CD14-positive monocyte (primary cell): ENCODE results near the gene ARF6. TPM values are rescaled to one million over a fixed set of nuclear protein-coding genes. Genes with fewer than 3 reads are reported as not detected.

Source experiments
- DNase-seq, 3 donors: peaks; one replicate each; pipeline ENCODE4 v3.0.0-alpha.2; 2011 to 2022
- H2AFZ ChIP-seq: 2 replicates; pipeline ENCODE4 v1.6.0; 2012; ENCODE audit warnings: mild to moderate bottlenecking, low read depth, low read length, inconsistent platforms; ENCODE audit not compliant: insufficient read depth, poor library complexity, severe bottlenecking
- H3K27ac ChIP-seq, 2 donors: 1 replicate in 1 of 2; 2 replicates in 1 of 2; pipeline ENCODE4 v1.5.1; 2012 to 2013; ENCODE audit warnings: low read length in 2 of 2, control low read depth in 1 of 2, inconsistent platforms in 1 of 2, low read depth in 1 of 2, mild to moderate bottlenecking in 1 of 2
- H3K27me3 ChIP-seq, 2 donors: one replicate each; pipeline versions ENCODE4 v1.6.0 to v1.6.1; 2011 to 2013; ENCODE audit warnings: low read length in 2 of 2; ENCODE audit not compliant: control insufficient read depth in 2 of 2, insufficient read depth in 2 of 2
- H3K36me3 ChIP-seq, 2 donors: replicated peaks in 1 of 2; 1 replicate in 1 of 2; 2 replicates in 1 of 2; pipeline versions ENCODE4 v1.5.1 to v1.6.1; 2012 to 2013; ENCODE audit warnings: low read length in 2 of 2, control low read depth in 1 of 2, inconsistent platforms in 1 of 2, mild to moderate bottlenecking in 1 of 2; ENCODE audit not compliant: insufficient read depth in 2 of 2, control insufficient read depth in 1 of 2
- H3K4me1 ChIP-seq, 2 donors: 1 replicate in 1 of 2; 2 replicates in 1 of 2; pipeline versions ENCODE4 v1.5.1 to v1.6.1; 2012 to 2013; ENCODE audit warnings: low read length in 2 of 2, control low read depth in 1 of 2, inconsistent platforms in 1 of 2, mild to moderate bottlenecking in 1 of 2, moderate library complexity in 1 of 2; ENCODE audit not compliant: insufficient read depth in 2 of 2, control insufficient read depth in 1 of 2
- H3K4me2 ChIP-seq: replicated peaks from 2 replicates; pipeline ENCODE3; 2012; ENCODE audit warnings: low read length, moderate library complexity, mild to moderate bottlenecking; ENCODE audit not compliant: poor library complexity, severe bottlenecking; ENCODE audit errors: extremely low read depth
- H3K4me3 ChIP-seq, 3 experiments: fragments of 200-600 bp in 1 of 3; sonication (generic) in 1 of 3; replicated peaks in 1 of 3; 1 replicate in 2 of 3; 2 replicates in 1 of 3; pipeline ENCODE4 v1.5.1; 2011 to 2013; ENCODE audit warnings: low read length in 3 of 3, mild to moderate bottlenecking in 3 of 3, control low read depth in 2 of 3, low read depth in 2 of 3, inconsistent platforms in 1 of 3, moderate library complexity in 1 of 3
- H3K79me2 ChIP-seq: 2 replicates; pipeline ENCODE4 v1.6.0; 2012; ENCODE audit warnings: mild to moderate bottlenecking, control low read depth, inconsistent platforms, low read length, moderate library complexity; ENCODE audit not compliant: insufficient read depth
- H3K9ac ChIP-seq: 2 replicates; pipeline ENCODE4 v1.6.0; 2017; ENCODE audit warnings: low read length, mild to moderate bottlenecking; ENCODE audit not compliant: insufficient read depth, poor library complexity, severe bottlenecking
- H3K9me3 ChIP-seq, 2 donors: replicated peaks in 1 of 2; 1 replicate in 1 of 2; 2 replicates in 1 of 2; pipeline versions ENCODE4 v1.5.1 to v1.6.1; 2012 to 2013; ENCODE audit warnings: low read length in 2 of 2, control low read depth in 1 of 2; ENCODE audit not compliant: control insufficient read depth in 1 of 2, insufficient read depth in 1 of 2
- H4K20me1 ChIP-seq: 2 replicates; pipeline ENCODE4 v1.6.0; 2012; ENCODE audit warnings: mild to moderate bottlenecking, low read length, control low read depth, moderate library complexity; ENCODE audit not compliant: insufficient read depth
- H3K27ac Mint-ChIP-seq, 7 donors: one replicate each; pipeline ENCODE4 v1.8.0; 2020; ENCODE audit warnings: mild to moderate bottlenecking in 7 of 7, mixed read lengths in 7 of 7, moderate library complexity in 6 of 7, inconsistent platforms in 2 of 7
- H3K27me3 Mint-ChIP-seq, 3 donors: one replicate each; pipeline ENCODE4 v1.8.0; 2021 to 2022; ENCODE audit warnings: low read depth in 3 of 3, mild to moderate bottlenecking in 3 of 3, mixed read lengths in 3 of 3, moderate library complexity in 3 of 3, inconsistent platforms in 1 of 3
- H3K36me3 Mint-ChIP-seq, 2 donors: one replicate each; pipeline ENCODE4 v1.8.0; 2020; ENCODE audit warnings: mixed read lengths in 2 of 2, inconsistent platforms in 1 of 2, mild to moderate bottlenecking in 1 of 2
- H3K4me1 Mint-ChIP-seq: one replicate; pipeline ENCODE4 v1.8.0; 2020; ENCODE audit warnings: mild to moderate bottlenecking, mixed read lengths
- H3K4me3 Mint-ChIP-seq, 2 donors: one replicate each; pipeline ENCODE4 v1.8.0; 2020; ENCODE audit warnings: mild to moderate bottlenecking in 2 of 2, mixed read lengths in 2 of 2, moderate library complexity in 1 of 2
- H3K9me3 Mint-ChIP-seq, 7 donors: one replicate each; pipeline ENCODE4 v1.8.0; 2020 to 2022; ENCODE audit warnings: mixed read lengths in 7 of 7, mild to moderate bottlenecking in 6 of 7, moderate library complexity in 6 of 7, inconsistent platforms in 2 of 7
- CTCF ChIP-seq: fragments of 200-600 bp; IDR thresholded peaks from one replicate; pipeline ENCODE4 v1.8.0; 2022; ENCODE audit warnings: antibody characterized with exemption, mild to moderate bottlenecking
- WGBS: methylation state at CpG from one replicate; pipeline ENCODE4 v1.1.5; 2013; ENCODE audit warnings: missing lambda C conversion rate; ENCODE audit not compliant: insufficient coverage; 5-methylcytosine and 5-hydroxymethylcytosine counted together
- intact Hi-C, 2 donors: fragments of 100-400 bp; cut with micrococcal nuclease; formaldehyde crosslinking; loops; one replicate each; pipeline versions ENCODE4 v1.15.0 to v1.15.1; 2023
- polyA plus RNA-seq, 3 donors: library from polyadenylated mRNA; depleted of rRNA in 1 of 3; unstranded in 2 of 3; stranded (reverse) in 1 of 3; fragments of 300-500 nt in 2 of 3; fragments of >200 nt in 1 of 3; fragmentation: Illumina TruSeq in 2 of 3; gene quantifications; 1 replicate in 2 of 3; 2 replicates in 1 of 3; pipeline ENCODE4 v1.2.3, GENCODE V29; 2012 to 2021

Gene ARF6
- polyA plus RNA-seq, 3 donors, result 76.4 to 136 (median 120) TPM

GRCh38 chr14:49939884-49940510, 47.1 kb downstream of the ARF6 start:
- WGBS, result 100% methylated on average over 1 of the region's 6 CpGs
- DNase-seq, result no peak
- Histone ChIP-seq H3K27me3 (no peaks in the 10 kb centered on the region), H3K4me1 (peaks cover 10 to 13% of the 10 kb centered on the region in 2 donors), H3K27ac (no peak overlapping the region), H3K9ac (no peak overlapping the region), H4K20me1 (no peaks in the 10 kb centered on the region), H3K9me3 (peaks cover 0 to 9% of the 10 kb centered on the region in 2 donors), H3K4me2 (no peak overlapping the region), H3K4me3 (no peak overlapping the region), H3K36me3 (no peaks in the 10 kb centered on the region), H3K79me2 (no peaks in the 10 kb centered on the region), H2AFZ (no peak overlapping the region)
- Mint-ChIP-seq H3K4me1 (peaks cover 16% of the 10 kb centered on the region), H3K27ac (peak overlapping the region in 1 of 7 donors; percentile 52), H3K36me3 (peaks cover 0 to 4% of the 10 kb centered on the region in 2 donors), H3K27me3 (no peaks in the 10 kb centered on the region), H3K4me3 (no peak overlapping the region), H3K9me3 (peaks cover 10 to 24% (median 17%) of the 10 kb centered on the region in 7 donors)
- no peak for TF ChIP-seq CTCF
- intact Hi-C loops, result no loop called here

GRCh38 chr14:49940808-49941421, 48.0 kb downstream of the ARF6 start:
- WGBS, result no CpG with 5 or more reads among the region's 1 CpG

More at GRCh38 chr14:49940808-49941421, 48.0 kb downstream of the ARF6 start:
- TF ChIP-seq CTCF, result no peak
- no peaks in the 10 kb centered on the region for H3K36me3 ChIP-seq
- H3K27ac ChIP-seq, result peak overlapping the region in 1 of 2 donors; percentile 33
- H3K27me3 ChIP-seq, result no peaks in the 10 kb centered on the region
- H3K4me1 ChIP-seq, result peaks cover 10 to 13% of the 10 kb centered on the region in 2 donors
- no peak overlapping the region for H3K4me3 ChIP-seq
- no peak overlapping the region for H2AFZ ChIP-seq
- intact Hi-C loops, result no loop called here
- H4K20me1 ChIP-seq, result no peaks in the 10 kb centered on the region
- H3K9me3 ChIP-seq, result peaks cover 0 to 8% of the 10 kb centered on the region in 2 donors
- peaks cover 10 to 24% (median 17%) of the 10 kb centered on the region in 7 donors for H3K9me3 Mint-ChIP-seq
- peaks cover 18% of the 10 kb centered on the region for H3K4me1 Mint-ChIP-seq
- H3K27ac Mint-ChIP-seq, result peak overlapping the region in 3 of 7 donors; percentile 10 to 38 (median 14)
- peaks cover 0 to 2% (median 2%) of the 10 kb centered on the region in 3 donors for H3K27me3 Mint-ChIP-seq
- peak in 2 of 3 donors; percentile 13 to 14 for DNase-seq
- peaks cover 0 to 4% of the 10 kb centered on the region in 2 donors for H3K36me3 Mint-ChIP-seq
- H3K79me2 ChIP-seq, result no peaks in the 10 kb centered on the region
- H3K9ac ChIP-seq, result no peak overlapping the region
- H3K4me2 ChIP-seq, result no peak overlapping the region
- no peak overlapping the region for H3K4me3 Mint-ChIP-seq
